Left ventricle myocardium inferior (tissue), 1 donor: ENCODE results near the gene TMEM126A. TPM values are rescaled to one million over a fixed set of nuclear protein-coding genes. Genes with fewer than 3 reads are reported as not detected.
A peak's percentile ranks its signal among the peaks of the same experiment; 100 is the strongest.

Experiments
- DNase-seq: peaks from one replicate; pipeline ENCODE4 v3.0.0-alpha.2; 2020
- H3K27ac ChIP-seq: fragments of 200-600 bp; replicated peaks from 2 replicates; pipeline ENCODE4 v1.8.0; 2021
- H3K27me3 ChIP-seq: fragments of 200-600 bp; 2 replicates; pipeline ENCODE4 v1.8.0; 2021; ENCODE audit warnings: low read depth
- H3K36me3 ChIP-seq: fragments of 200-600 bp; 2 replicates; pipeline ENCODE4 v1.8.0; 2021
- H3K4me1 ChIP-seq: fragments of 200-600 bp; 2 replicates; pipeline ENCODE4 v1.8.0; 2021
- H3K4me3 ChIP-seq: fragments of 200-600 bp; 2 replicates; pipeline ENCODE4 v1.8.0; 2021; ENCODE audit warnings: mild to moderate bottlenecking, moderate library complexity
- H3K9me3 ChIP-seq: fragments of 200-600 bp; replicated peaks from 2 replicates; pipeline ENCODE4 v1.8.0; 2021
- CTCF ChIP-seq: fragments of 200-600 bp; IDR thresholded peaks from 2 replicates; pipeline ENCODE4 v1.8.0; 2021; ENCODE audit warnings: antibody characterized with exemption, mild to moderate bottlenecking, borderline replicate concordance
- intact Hi-C: fragments of 100-400 bp; cut with micrococcal nuclease; formaldehyde crosslinking; loops from one replicate; pipeline ENCODE4 v1.11.0; 2022
- total RNA-seq: library from RNA; stranded (reverse); fragmentation: NEBNext Ultra II Directional; extraction: Animal tissue kit (Norgen Biotek cat#: 25700); gene quantifications from one replicate; pipeline ENCODE4 v1.2.1, GENCODE V29; 2021
- donor health status: DM: no; HTN: yes; CAD: no; lungs with severe emphysema.

Gene TMEM126A
- total RNA-seq, 1 donor from 2014 or later: 75.2 TPM

- TF ChIP-seq CTCF: no peak
- no peak overlapping the region for H3K4me3 ChIP-seq
- intact Hi-C loops: no loop called here
- H3K27me3 ChIP-seq: no peaks in the 10 kb centered on the region
- peaks cover 10% of the 10 kb centered on the region for H3K36me3 ChIP-seq
- H3K9me3 ChIP-seq: no peaks in the 10 kb centered on the region
- no peaks in the 10 kb centered on the region for H3K4me1 ChIP-seq
- no peak overlapping the region for H3K27ac ChIP-seq
- DNase-seq: no peak
Measured at GRCh38 chr11:85619499-85619898, 28.3 kb upstream of the TMEM126A start.

- Histone ChIP-seq H3K27ac (no peak overlapping the region), H3K9me3 (no peaks in the 10 kb centered on the region), H3K36me3 (peaks cover 10% of the 10 kb centered on the region), H3K27me3 (no peaks in the 10 kb centered on the region), H3K4me3 (no peak overlapping the region), H3K4me1 (peaks cover 7% of the 10 kb centered on the region)
- DNase-seq: no peak
- intact Hi-C loops: no loop called here
- no peak for TF ChIP-seq CTCF
Measured at GRCh38 chr11:85620256-85620655, 27.5 kb upstream of the TMEM126A start.

GRCh38 chr11:85626496-85626895 lies 21.3 kb upstream of the TMEM126A start:
- TF ChIP-seq CTCF: no peak
- H3K27ac ChIP-seq: peak overlapping the region; percentile 95
- H3K27me3 ChIP-seq: no peaks in the 10 kb centered on the region
- H3K36me3 ChIP-seq: peaks cover 12% of the 10 kb centered on the region
- H3K9me3 ChIP-seq: no peaks in the 10 kb centered on the region
- intact Hi-C loops: no loop called here
- peaks cover 53% of the 10 kb centered on the region for H3K4me1 ChIP-seq
- H3K4me3 ChIP-seq: peak overlapping the region; percentile 82
- DNase-seq: no peak

- Histone ChIP-seq H3K9me3 (no peaks in the 10 kb centered on the region), H3K36me3 (peaks cover 16% of the 10 kb centered on the region), H3K4me3 (peak within 1 kb of the TSS; percentile 82), H3K27me3 (no peaks in the 10 kb centered on the region), H3K27ac (peak within 1 kb of the TSS; percentile 95), H3K4me1 (peaks cover 60% of the 10 kb centered on the region)
- intact Hi-C loops: no loop called here
- TF ChIP-seq CTCF: no peak
- DNase-seq: no peak
Measured at GRCh38 chr11:85627332-85627997, 20.3 kb upstream of the TMEM126A start, which contains the start of gene DLG2. TSS of gene DLG2 (minus strand) at chr11:85627344.

GRCh38 chr11:85627998-85628770 lies 19.6 kb upstream of the TMEM126A start, which contains the start of gene TMEM126B:
TSS of gene TMEM126B (plus strand) at chr11:85628593. CDS start at chr11:85628608, 15 bp downstream.
- peaks cover 60% of the 10 kb centered on the region for H3K4me1 ChIP-seq
- peak within 1 kb of the TSS; percentile 82 for H3K4me3 ChIP-seq
- H3K27ac ChIP-seq: peak within 1 kb of the TSS; percentile 95
- H3K36me3 ChIP-seq: peaks cover 18% of the 10 kb centered on the region
- intact Hi-C loops: no loop called here
- H3K9me3 ChIP-seq: no peaks in the 10 kb centered on the region
- no peak for TF ChIP-seq CTCF
- peak; percentile 98 for DNase-seq
- H3K27me3 ChIP-seq: no peaks in the 10 kb centered on the region
